Caco-2 (cell line): Measurements from ENCODE around the gene JUND. TPM values are rescaled to one million over a fixed set of nuclear protein-coding genes. Genes with fewer than 3 reads are reported as not detected.
A peak's percentile ranks its signal among the peaks of the same experiment; 100 is the strongest.

Experiments
- Bru-seq: library from RNA; stranded (reverse); fragments of 400-500 nt; gene quantifications from one replicate; lab custom pipeline; 2021; lab: Mats Ljungman, UMichigan
- BruChase-seq, 2 experiments: library from RNA; stranded (reverse); fragments of 400-500 nt; gene quantifications; one replicate each; lab custom pipeline; 2021; lab: Mats Ljungman, UMichigan
- BruUV-seq: library from RNA; stranded (reverse); fragments of 400-500 nt; replicated peaks from 2 replicates; lab custom pipeline; 2021; lab: Mats Ljungman, UMichigan
- CTCF ChIA-PET: fragments of 300-600 bp; sonication (Branson Sonifier 250); formaldehyde crosslinking; loops from one replicate; lab custom pipeline; 2022; ENCODE audit warnings: antibody characterized with exemption; lab: Charles Lee
- POLR2A ChIA-PET: fragments of 300-600 bp; sonication (Branson Sonifier 250); formaldehyde crosslinking; loops from one replicate; lab custom pipeline; 2022; ENCODE audit warnings: antibody characterized with exemption; lab: Charles Lee
- DNase-seq, 2 experiments: peaks; one replicate each; pipeline versions ENCODE4 v3.0.0 to v3.0.0-alpha.2; 2020 to 2022
- H3K27me3 ChIP-seq: replicated peaks from 2 replicates; pipeline ENCODE4 v1.6.0; 2011; ENCODE audit warnings: low read length; ENCODE audit not compliant: control insufficient read depth, insufficient read depth
- H3K36me3 ChIP-seq: 2 replicates; pipeline ENCODE4 v1.5.1; 2011; ENCODE audit warnings: low read length; ENCODE audit not compliant: control insufficient read depth, insufficient read depth
- H3K4me1 ChIP-seq: fragments of 250-450 bp; sonication (Bioruptor Pico); 2 replicates; pipeline ENCODE4 v1.5.1; 2020; ENCODE audit warnings: mild to moderate bottlenecking
- H3K4me3 ChIP-seq: 2 replicates; pipeline ENCODE4 v1.5.1; 2011; ENCODE audit warnings: low read depth, mild to moderate bottlenecking, control low read depth, low read length
- H3K9me3 ChIP-seq: fragments of 250-450 bp; sonication (Bioruptor Pico); 2 replicates; pipeline ENCODE4 v1.5.1; 2020; ENCODE audit warnings: mild to moderate bottlenecking, moderate library complexity
- H3K27ac Mint-ChIP-seq: one replicate; pipeline ENCODE4 v1.8.0; 2022; ENCODE audit warnings: mixed read lengths; ENCODE audit not compliant: unreplicated experiment
- H3K27me3 Mint-ChIP-seq: one replicate; pipeline ENCODE4 v1.8.0; 2022; ENCODE audit warnings: mixed read lengths; ENCODE audit not compliant: insufficient read depth, unreplicated experiment
- H3K36me3 Mint-ChIP-seq: one replicate; pipeline ENCODE4 v1.8.0; 2022; ENCODE audit warnings: mild to moderate bottlenecking, mixed read lengths; ENCODE audit not compliant: insufficient read depth, unreplicated experiment
- H3K4me1 Mint-ChIP-seq: one replicate; pipeline ENCODE4 v1.8.0; 2022; ENCODE audit warnings: low read depth, mixed read lengths; ENCODE audit not compliant: unreplicated experiment
- H3K4me3 Mint-ChIP-seq: one replicate; pipeline ENCODE4 v1.8.0; 2022; ENCODE audit warnings: mild to moderate bottlenecking, moderate library complexity, mixed read lengths; ENCODE audit not compliant: unreplicated experiment
- H3K9me3 Mint-ChIP-seq: one replicate; pipeline ENCODE4 v1.8.0; 2022; ENCODE audit warnings: mixed read lengths; ENCODE audit not compliant: unreplicated experiment
- intact Hi-C: fragments of 100-400 bp; cut with micrococcal nuclease; formaldehyde crosslinking; loops from one replicate; pipeline ENCODE4 v1.10.0; 2022; ENCODE audit not compliant: unreplicated experiment
- long read RNA-seq: library from polyadenylated mRNA; stranded (forward); transcript quantifications from one replicate; pipeline ENCODE4 v2.0.0, GENCODE V29; 2022
- total RNA-seq: library from RNA; stranded (reverse); gene quantifications from 2 replicates; pipeline ENCODE4 v1.2.3, GENCODE V29; 2022
- TF ChIP-seq, protein P1 (sequence below), 2 experiments: fragments of 200-600 bp in 1 of 2; IDR thresholded peaks; 1 replicate in 1 of 2; 2 replicates in 1 of 2; pipeline versions ENCODE4 v1.5.1 to v1.8.0; 2011 to 2022; ENCODE audit warnings: antibody characterized with exemption in 1 of 2, control low read depth in 1 of 2, inconsistent platforms in 1 of 2, low read depth in 1 of 2, low read length in 1 of 2, mild to moderate bottlenecking in 1 of 2, moderate library complexity in 1 of 2; ENCODE audit not compliant: insufficient read depth in 1 of 2, severe bottlenecking in 1 of 2, unreplicated experiment in 1 of 2

The JUND gene
- 75.5 and 78.8 TPM in 2 replicates for total RNA-seq
- percentile 81 among the genes with signal in this experiment for Bru-seq, nascent RNA
- BruChase-seq, experiment 1, labeled RNA remaining after a 2-hour chase = percentile 96 among the genes with signal in this experiment
- BruChase-seq, experiment 2, labeled RNA remaining after a 6-hour chase = percentile 95 among the genes with signal in this experiment
- long read RNA-seq, transcript JUND-201 (1 exons, 1,863 nt) = major isoform, 228 of 228 reads
- long read RNA-seq, partial matches to known transcripts = 0 of 228 reads
- long read RNA-seq, other reads (novel, unspliced or antisense) = 0 of 228 reads

DNA sequence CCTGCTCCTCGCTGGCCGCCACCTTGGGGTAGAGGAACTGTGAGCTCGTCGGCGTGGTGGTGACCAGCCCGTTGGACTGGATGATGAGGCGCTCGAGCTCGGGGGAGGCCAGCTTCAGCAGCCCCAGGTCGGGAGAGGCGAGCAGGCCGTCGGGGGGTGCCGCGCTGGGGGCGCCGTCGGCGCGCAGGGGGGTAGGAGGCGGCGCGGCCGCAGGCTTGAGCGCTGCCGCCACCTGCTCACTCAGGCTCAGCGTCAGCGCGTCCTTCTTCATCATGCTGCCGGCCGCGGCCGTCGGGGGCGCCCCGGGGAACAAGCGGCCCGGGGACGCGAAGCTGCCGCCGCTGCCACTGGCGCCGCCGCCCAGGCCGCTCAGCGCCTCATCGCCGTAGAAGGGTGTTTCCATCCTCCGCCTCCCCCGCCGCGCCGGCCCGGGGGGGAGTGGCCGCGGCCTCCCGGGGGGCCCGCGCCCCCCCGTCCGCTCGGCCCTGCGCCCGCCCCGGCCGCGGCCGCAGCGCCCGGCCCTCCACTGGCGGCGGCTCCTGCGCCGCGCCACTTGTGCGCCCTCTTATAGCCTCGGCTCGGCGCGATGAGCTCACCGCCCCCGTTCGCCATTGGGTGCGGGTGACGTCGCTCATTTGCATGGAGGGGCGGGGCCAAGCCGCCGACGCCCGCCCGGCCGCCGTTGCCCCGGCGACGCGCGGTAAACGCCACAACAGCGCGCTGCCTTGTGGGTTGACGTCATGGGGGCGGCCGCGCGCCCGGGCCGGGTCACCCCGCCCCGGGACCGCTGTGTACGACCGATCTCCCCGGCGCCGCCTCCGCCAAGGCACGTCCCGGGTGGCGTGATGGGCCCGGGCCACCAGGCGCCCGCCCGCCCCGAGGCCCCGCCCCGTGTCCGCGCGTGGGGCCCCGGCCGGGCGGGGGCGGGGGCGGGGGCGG lies at the start of gene JUND:
Gene JUND, minus strand, starts transcription at position 541 of the 939 bp plus-strand sequence. Its CDS starts 138 bp downstream, at position 403.
- Histone ChIP-seq H3K27me3 (no peaks in the 10 kb centered on the region), H3K36me3 (peaks cover 3% of the 10 kb centered on the region; the same call in 1 of the 2 replicates), H3K4me3 (peak within 1 kb of the TSS; percentile 94), H3K9me3 (no peaks in the 10 kb centered on the region), H3K4me1 (peaks cover 23% of the 10 kb centered on the region)
- POLR2A ChIA-PET = interaction anchor here (0.5 to 4.8 kb wide), 37 partner anchors 10 to 861 kb away, joined by 3 to 225 read pairs (median 4); partner anchors contain the start of genes CCDC124, GDF15, KXD1 and LSM4
- TF ChIP-seq, protein P1, sequence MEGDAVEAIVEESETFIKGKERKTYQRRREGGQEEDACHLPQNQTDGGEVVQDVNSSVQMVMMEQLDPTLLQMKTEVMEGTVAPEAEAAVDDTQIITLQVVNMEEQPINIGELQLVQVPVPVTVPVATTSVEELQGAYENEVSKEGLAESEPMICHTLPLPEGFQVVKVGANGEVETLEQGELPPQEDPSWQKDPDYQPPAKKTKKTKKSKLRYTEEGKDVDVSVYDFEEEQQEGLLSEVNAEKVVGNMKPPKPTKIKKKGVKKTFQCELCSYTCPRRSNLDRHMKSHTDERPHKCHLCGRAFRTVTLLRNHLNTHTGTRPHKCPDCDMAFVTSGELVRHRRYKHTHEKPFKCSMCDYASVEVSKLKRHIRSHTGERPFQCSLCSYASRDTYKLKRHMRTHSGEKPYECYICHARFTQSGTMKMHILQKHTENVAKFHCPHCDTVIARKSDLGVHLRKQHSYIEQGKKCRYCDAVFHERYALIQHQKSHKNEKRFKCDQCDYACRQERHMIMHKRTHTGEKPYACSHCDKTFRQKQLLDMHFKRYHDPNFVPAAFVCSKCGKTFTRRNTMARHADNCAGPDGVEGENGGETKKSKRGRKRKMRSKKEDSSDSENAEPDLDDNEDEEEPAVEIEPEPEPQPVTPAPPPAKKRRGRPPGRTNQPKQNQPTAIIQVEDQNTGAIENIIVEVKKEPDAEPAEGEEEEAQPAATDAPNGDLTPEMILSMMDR (IDR thresholded peaks at IDR 0.05; ENCODE audit: insufficient read depth in 1 of 2, low read depth in 1 of 2, low read length in 1 of 2, severe bottlenecking in 1 of 2, unreplicated experiment in 1 of 2) = peak in 1 of 2 experiments; percentile 16
- Mint-ChIP-seq H3K27ac (peak within 1 kb of the TSS; percentile 99), H3K9me3 (no peaks in the 10 kb centered on the region), H3K36me3 (peaks cover 59% of the 10 kb centered on the region), H3K4me1 (peaks cover 21% of the 10 kb centered on the region), H3K4me3 (peak within 1 kb of the TSS; percentile 93), H3K27me3 (peaks cover 6% of the 10 kb centered on the region)
- CTCF ChIA-PET = interaction anchor here (0.6 to 4.8 kb wide), 10 partner anchors 11 to 168 kb away, joined by 3 to 155 read pairs (median 4); partner anchors contain the start of genes GDF15 and LSM4
- BruUV-seq = no TSS peak
- peak; percentile 96 to 98 for DNase-seq
- intact Hi-C loops = loop anchor here (1.0 kb wide), 1 partner anchor 11 kb away; no protein-coding TSS in a partner anchor

DNA sequence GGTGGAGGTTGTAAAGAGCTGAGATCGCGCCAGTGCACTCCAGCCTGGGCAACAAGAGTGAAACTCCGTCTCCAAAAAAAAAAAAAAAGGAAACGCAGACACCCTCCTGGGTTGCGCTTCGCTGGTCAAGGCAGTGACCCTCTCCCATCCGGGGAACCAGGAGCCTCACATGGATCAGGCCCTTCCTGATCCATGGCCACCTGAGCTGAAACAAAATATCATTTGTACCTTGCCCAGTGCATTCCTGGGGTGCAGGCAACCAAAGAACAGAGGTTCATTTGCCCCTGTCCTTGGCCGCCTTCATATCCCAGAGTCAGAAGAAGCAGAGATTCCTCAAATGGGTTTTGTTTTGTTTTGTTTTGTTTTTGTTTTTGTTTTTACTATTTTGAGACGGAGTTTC lies 49.4 kb upstream of the JUND start:
- Histone ChIP-seq H3K27me3 (no peaks in the 10 kb centered on the region), H3K9me3 (no peaks in the 10 kb centered on the region), H3K4me1 (peaks cover 7% of the 10 kb centered on the region; the same call in 1 of the 2 replicates), H3K4me3 (no peak overlapping the region), H3K36me3 (no peaks in the 10 kb centered on the region)
- no peak for DNase-seq
- H3K36me3 Mint-ChIP-seq = peaks cover 5% of the 10 kb centered on the region
- ChIA-PET POLR2A (no interaction called here), CTCF (no interaction called here)
- BruUV-seq = no TSS peak
- peaks cover 12% of the 10 kb centered on the region for H3K4me1 Mint-ChIP-seq
- no peaks in the 10 kb centered on the region for H3K9me3 Mint-ChIP-seq
- H3K4me3 Mint-ChIP-seq = no peak overlapping the region
- no peaks in the 10 kb centered on the region for H3K27me3 Mint-ChIP-seq
- H3K27ac Mint-ChIP-seq = no peak overlapping the region
- TF ChIP-seq, protein P1 (IDR thresholded peaks at IDR 0.05; ENCODE audit: insufficient read depth in 1 of 2, low read depth in 1 of 2, low read length in 1 of 2, severe bottlenecking in 1 of 2, unreplicated experiment in 1 of 2) = no peak
- intact Hi-C loops = no loop called here
